CD4-positive, alpha-beta T cell treated with Interleukin-21 for 1 hour (primary cell): ENCODE data around the gene RUBCN.
"Not testable (repeated sequence)": the region's sequence is repeated elsewhere in the genome, so short reads cannot be mapped to it uniquely, and the experiment has no call there.

Source experiments
- DNase-seq: peaks from one replicate; pipeline ENCODE4 v3.0.0-alpha.2; 2020

Gene RUBCN

DNA sequence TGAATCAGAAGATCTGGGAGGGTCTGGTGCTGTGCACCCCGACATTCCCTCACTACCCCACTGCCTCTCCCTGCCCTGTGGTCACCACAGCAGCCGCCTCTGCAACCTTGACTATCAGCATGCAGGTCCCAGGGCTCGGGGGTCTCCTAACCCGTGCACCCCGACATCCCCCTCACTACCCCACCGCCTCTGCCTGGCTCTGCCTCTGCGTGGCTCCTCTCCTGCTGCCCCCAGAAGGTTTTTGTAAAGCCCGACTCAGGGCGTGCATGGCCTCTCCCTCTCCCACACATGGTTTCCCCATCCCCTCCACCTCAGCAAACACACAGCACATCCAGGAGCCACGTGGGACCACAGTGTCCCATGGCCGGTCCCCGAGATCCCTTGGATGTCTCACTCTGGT is 79.7 kb downstream of the RUBCN start:
- not testable (repeated sequence) for DNase-seq

DNA sequence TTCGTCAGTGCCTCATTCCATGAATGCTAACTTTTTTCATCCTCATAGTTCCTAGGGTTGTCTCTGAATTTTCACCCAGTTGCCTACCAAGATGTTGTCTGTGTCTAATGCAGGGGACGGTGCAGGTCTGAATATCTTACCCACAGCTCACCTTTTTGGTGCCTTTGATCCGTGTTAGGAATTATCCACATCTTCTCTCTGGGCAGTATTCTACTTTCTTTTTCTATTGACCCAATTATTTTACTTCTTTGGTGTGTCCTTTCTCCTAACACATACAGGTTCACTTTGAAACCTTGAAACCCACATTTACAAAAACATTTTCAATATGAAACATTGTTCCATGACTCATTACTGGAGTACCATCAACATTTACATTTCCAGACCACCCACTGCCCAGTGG is 80.6 kb downstream of the RUBCN start:
- not testable (repeated sequence) for DNase-seq

DNA sequence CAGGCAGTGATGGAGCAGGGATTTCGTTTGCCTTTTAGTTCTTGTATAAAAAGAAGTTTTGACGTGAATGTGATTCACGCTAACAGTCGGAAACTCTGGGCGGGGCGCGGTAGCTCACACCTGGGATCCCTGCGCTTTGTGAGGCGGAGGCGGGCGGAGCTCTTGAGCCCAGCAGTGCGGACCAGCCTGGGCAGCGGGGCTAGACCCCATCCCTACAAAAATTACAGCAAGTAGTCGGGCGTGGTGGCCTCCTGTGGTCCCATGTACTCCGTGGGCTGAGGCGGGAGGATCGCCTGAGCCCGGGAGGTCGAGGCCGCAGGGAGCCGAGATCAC is 81.7 kb downstream of the RUBCN start:
- DNase-seq = not testable (repeated sequence)

DNA sequence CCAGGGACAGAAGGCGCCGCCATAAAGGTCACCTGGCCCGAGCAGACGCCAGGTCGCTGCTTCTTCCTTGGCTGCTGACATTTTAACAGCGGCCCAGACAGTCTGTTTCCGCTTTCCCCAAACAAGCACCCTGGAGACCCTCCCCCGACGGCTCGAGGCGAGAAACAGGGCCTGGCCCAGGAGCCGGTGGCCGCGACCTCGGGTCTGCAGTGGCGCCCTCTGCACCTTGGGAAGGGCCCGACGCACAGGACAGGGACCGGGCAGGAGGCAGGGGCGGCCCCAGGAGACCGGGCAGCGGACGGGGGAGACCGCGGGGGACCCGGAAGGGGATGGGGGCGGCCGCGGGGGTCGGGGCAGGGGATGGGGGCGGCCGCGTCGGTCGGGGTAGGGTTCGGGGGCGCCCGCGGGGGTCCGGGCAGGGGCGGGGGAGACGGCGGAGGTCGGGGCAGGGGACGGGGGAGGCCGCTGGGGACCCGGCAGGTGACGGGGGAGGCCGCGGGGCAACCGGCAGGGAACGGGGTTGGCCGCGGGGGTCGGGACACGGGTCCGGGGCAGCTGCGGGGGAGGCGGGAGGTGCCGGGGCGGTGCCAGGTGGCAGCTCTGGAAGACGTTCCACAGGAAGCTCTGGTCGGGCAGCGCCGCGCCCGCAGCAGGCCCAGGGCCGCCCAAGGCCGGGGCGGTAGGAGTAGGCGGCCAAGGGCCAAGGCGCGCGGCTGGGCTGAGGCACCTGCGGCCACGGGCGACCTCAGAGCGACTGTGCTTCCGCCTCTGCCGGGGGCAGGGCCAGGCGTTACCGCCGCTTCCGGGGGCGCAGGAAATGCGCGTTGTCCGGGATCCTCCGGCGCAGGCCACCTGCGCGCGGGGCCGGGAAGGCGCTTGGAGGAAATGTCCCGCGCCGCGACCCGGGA is 82.4 kb downstream of the RUBCN start:
- peak; percentile 42 for DNase-seq

DNA sequence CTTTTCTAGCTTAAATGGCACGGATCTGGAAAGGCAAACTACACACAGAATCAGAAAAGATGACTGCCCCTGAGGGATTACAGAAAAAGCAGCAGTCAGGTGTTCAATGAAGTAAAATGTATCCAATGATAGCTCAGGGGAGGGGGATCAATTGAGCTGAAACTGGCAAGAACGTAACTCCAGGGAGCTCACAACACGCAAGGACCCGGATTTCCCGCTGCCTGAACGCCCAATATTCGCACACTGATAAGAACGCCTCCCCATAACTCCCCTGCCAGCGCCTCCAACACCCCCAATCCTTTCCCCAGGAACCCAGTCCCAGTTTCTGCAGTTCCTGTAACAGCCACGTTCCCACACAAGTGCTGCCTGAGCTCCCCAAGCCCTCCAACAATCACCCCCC is 83.8 kb downstream of the RUBCN start:
- DNase-seq = not testable (repeated sequence)

DNA sequence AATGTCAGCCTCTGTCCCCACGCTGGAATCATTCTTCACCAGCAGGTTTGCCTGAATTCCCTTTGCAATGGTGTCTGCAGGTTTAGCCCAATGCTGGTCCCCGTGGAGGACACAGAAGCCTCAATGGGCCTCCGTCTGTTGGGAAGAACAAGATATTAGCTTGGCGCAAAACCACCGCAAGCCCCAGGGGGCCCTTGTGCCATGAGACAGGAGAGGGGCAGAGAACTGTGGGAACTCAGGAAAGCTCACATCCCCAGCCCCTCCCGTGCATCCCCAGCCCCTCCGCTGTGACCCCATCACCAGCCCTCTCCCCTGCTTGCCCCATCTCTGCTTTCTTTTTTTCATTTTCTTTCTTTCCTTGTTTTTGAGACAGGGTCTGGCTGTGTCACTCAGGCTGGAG is 89.1 kb downstream of the RUBCN start:
- DNase-seq = not testable (repeated sequence)

DNA sequence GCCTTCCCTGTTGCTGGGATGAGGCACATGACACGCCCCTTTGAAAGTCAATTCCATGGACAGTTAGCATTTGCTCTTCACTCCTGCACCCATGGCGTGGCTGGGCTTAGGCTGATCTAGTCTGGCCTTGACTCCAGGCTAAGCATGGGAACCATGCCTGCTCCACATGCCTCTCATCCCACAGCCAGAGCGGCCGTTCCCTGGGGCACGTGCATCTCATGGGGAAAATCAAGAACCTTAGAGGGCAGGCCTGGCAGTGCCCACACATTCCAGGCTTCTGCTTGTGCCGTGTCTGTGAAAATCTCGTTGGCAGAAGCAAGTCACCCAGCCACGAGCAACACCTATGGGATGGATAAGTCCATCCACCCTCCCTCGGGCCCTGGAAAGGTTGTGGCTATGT is 89.5 kb downstream of the RUBCN start:
- DNase-seq = not testable (repeated sequence)

DNA sequence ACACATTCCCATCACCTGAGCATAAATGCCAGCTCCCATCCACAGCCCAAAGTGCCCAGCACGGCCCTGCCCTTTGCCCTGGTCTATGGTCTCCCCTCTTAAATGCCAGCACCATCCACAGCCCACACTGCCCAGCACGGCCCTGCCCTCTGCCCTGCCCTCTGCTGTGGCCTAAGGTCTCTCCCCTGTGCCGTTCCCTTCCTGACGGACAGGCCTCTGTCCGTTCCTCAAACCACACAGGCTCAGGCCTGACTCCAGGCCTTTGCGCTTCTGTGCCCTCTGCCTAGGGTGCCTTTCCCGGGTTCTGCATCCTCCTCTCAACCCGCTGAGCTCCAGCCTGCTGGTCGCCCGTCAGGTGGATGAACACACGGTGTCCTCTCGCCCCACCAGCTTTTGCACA is 90.4 kb downstream of the RUBCN start:
- DNase-seq = not testable (repeated sequence)

DNA sequence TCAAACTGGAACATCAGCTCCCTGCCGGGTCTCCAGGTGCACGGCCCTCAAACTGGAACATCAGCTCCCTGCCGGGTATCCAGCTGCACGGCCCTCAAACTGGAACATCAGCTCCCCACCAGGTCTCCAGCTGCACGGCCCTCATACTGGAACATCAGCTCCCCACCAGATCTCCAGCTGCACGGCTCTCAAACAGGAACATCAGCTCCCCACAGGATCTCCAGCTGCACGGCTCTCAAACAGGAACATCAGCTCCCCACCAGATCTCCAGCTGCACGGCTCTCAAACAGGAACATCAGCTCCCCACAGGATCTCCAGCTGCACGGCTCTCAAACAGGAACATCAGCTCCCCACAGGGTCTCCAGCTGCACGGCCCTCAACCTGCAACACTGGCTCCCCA is 99.1 kb downstream of the RUBCN start:
- DNase-seq = not testable (repeated sequence)

DNA sequence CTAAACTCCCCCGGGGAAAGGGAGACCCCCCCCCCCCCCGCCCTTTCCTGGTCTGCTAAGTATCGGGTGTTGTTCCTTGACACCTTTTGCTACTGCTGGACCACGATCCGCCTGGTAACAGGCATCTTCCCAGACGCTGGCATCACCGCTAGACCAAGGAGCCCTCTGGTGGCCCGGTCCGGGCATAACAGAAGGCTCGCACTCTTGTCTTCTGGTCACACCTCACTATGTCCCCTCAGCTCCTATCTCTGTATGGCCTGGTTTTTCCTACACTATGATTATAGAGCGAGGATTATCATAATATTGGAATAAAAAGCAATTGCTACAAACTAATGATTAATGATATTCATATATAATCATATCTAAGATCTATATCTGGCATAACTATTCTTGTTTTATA is 104.7 kb downstream of the RUBCN start:
- DNase-seq = peak; percentile 13

DNA sequence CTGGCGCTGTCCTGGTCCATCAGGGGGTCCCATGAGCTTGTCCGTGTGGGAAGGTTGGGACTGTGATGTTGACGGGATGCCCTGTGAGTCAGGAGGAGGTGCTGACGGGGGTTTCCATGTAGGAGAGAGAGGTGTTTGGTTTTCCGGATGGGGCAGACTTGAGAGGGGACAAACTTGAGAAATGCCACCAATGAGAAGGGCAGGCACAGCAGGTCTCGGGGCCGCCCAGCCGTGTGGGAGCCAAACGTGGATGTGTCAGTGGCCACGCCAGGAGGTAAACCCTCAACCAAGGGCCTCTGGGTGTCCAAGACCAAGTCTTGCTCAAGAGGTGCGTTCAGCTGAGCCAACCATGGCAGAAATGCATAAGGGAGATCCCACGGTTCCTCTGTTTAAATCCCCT is 105.9 kb downstream of the RUBCN start:
- DNase-seq = not testable (repeated sequence)

DNA sequence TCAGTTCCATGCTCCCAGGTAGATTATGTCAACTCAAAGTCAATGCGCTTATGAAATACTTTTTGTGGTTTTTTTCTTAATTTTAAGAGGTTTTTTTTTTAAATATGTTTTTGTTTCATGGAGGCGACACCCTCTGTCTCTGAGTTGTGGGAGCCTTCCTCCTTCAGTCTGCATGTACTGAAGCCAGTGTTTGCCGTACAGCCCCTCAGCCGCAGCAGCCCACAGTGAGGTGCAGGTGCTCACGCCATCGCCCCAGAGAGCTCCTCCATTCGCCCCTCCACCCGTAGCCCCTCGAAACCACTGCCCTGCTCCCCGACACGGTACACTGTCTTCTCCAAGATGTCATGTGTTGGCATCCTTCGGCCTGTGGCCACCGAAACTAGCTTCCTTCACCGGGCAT is 107.4 kb downstream of the RUBCN start:
- DNase-seq = not testable (repeated sequence)

DNA sequence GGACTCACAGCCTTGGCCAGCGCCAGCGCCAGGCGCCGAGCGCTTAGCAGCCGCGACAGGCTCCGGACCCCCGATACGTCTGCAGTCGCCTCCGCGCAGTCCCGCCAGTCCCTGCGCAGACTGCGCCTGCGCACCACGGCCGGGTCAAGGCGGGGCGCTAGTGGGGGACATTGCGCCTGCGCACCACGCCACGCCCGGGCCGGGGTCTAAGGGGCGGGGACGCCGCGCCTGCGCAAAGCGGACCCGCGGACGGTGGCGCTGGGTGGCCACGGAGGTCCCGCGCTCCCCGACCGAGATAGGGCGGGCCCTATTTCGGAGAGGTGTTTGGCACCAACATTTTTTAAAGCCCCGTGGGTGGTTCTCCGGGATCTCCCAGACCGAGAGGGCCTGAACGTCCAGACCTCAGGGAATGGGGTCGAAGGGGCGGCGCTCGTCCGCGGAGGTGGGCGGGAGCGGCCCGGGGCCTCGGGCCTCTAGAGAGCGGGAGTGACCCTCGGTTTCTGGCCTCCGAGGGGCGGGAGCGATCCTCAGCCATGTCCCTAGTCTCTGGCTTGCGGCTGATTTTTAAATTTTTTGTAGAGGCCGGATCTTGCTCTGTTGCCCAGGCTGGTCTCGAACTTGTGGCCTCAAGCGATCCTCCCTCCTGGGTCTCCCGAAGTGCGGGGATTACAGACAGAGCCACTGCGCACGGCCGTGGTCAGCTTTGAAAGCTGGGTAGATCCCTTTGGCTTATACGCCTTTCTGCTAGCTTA is 108.8 kb downstream of the RUBCN start:
- DNase-seq = peak; percentile 91

DNA sequence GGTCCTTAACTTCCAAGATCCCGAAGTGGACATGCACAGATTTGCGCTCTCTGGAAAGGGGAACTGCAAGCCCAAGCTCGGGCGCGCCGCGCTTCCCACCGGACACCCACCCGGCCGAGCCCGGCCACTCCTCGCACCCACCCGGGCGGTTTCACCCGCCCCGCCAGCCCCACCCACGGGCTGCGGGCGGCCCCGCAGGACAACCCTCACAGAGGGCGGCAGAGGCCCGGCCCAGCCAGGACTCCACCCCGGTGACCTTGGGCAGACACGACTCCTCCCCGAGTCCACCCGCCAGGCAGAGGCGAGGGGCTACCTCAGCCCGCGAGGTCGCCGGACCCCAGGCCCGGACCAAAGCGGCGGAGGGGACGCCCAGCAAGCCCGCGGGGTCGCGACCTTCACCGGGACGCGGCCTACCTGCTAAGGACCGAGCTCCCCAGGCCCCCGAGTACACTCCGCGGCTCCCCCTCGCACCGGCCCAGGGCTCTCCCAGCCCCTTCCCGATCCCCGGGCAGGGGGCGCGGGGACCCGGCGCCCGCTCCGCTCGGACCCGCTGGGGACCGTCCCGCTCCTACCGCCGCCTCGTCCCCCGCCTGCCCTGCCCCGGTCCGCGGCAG is 109.4 kb downstream of the RUBCN start:
- DNase-seq = peak; percentile 4

DNA sequence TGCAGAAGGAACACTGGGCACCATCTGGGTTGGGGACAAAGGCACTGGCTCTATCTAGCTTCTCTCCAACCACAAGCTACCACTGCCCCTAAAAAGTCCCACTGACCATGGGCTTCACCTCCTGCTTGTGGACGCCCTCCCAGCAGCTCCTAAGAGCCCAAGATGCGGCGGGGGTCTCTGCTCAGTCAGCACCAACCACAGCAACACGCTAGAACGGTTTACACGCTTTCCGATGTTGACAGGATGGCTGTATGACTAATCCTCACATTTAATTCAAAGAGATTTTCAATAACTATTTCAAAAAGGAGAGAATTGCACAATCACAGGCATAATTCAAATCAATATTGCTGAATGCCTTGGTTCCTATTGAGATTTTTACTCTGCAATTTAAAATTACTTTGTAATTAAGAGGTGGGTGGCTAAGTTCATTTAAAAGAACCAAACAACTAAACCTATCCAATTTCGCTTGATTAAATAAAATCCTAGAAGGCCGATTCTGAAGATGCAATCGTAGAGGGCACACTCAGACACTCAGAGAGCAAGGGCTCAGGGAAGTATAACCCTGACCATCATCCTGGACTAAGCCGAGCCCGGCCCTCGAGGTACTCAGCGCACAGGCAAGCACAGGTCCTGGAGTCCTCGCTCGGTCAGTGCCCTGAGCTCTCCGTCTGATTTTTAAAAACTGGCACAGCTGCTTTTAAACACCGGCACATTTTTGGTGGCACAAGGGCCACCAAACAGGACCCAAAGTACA is 110.1 kb downstream of the RUBCN start:
- DNase-seq = not testable (repeated sequence)

DNA sequence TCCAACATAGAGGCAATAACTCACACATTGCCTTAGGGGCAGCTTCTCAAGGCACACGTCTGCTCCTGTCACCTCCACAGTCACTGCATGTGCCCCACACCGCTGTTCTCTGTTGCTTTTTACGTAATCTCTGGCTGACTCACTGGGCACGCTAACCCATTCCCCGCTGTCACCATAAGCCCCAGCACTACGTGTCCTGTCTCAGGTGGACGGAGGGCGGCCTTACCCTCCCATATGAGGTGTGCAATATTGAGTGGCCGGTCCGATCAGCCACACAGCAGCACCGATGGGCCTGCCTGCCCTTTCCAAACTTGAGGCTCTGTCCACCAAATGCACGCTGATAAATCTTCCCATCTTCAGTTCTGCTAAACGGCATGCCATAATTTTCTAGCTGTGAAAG is 115.2 kb downstream of the RUBCN start:
- not testable (repeated sequence) for DNase-seq
